H1 (cell line): Measurements from ENCODE around the gene GSAP. TPM values are rescaled to one million over a fixed set of nuclear protein-coding genes. Genes with fewer than 3 reads are reported as not detected.

Source experiments
- CHD7 ChIP-seq: fragments of 300-600 bp; sonication (generic); IDR thresholded peaks from 2 replicates; pipeline ENCODE4 v1.7.1; 2012; ENCODE audit warnings: low read length, moderate library complexity, mild to moderate bottlenecking, inconsistent platforms; ENCODE audit not compliant: insufficient replicate concordance
- CREB1 ChIP-seq: IDR thresholded peaks from 2 replicates; pipeline ENCODE4 v1.6.1; 2012; ENCODE audit warnings: inconsistent platforms
- HDAC6 ChIP-seq: IDR thresholded peaks from one replicate; pipeline ENCODE4 v1.7.1; 2012; ENCODE audit warnings: low read depth, mild to moderate bottlenecking, inconsistent platforms, low read length, moderate library complexity
- NANOG ChIP-seq: IDR thresholded peaks from 2 replicates; pipeline ENCODE4 v1.6.1; 2011; ENCODE audit warnings: low read length, low read depth, mild to moderate bottlenecking, inconsistent platforms; ENCODE audit not compliant: insufficient read depth, poor library complexity, severe bottlenecking
- RNF2 ChIP-seq: fragments of 200-900, 300-1000 bp; sonication (generic); IDR thresholded peaks from 2 replicates; pipeline ENCODE4 v1.7.1; 2016; ENCODE audit warnings: borderline replicate concordance, low read depth, mild to moderate bottlenecking, antibody characterized with exemption, low read length; ENCODE audit not compliant: poor library complexity, severe bottlenecking; ENCODE audit errors: missing control alignments
- SP2 ChIP-seq: IDR thresholded peaks from 2 replicates; pipeline ENCODE4 v1.6.1; 2012; ENCODE audit warnings: mild to moderate bottlenecking, low read length, inconsistent platforms
- polyA plus RNA-seq, 7 experiments: library from polyadenylated mRNA; depleted of rRNA in 3 of 7; stranded (reverse) in 5 of 7; unstranded in 2 of 7; fragments of >200 nt in 5 of 7; fragments of 200-250 nt in 2 of 7; gene quantifications; 1 replicate in 5 of 7; 2 replicates in 1 of 7; 4 replicates in 1 of 7; pipeline versions ENCODE4 v1.2.1 to v1.2.3, GENCODE V29; 2011 to 2013; ENCODE audit warnings: missing spikeins in 2 of 7, mixed read lengths in 2 of 7
- total RNA-seq: library from RNA; stranded (reverse); fragmentation: NEBNext Ultra II Directional; extraction: Animal tissue kit (Norgen Biotek cat#: 25700); gene quantifications from 2 replicates; pipeline ENCODE4 v1.2.1, GENCODE V29; 2021
- TF ChIP-seq, protein P1 (sequence below): IDR thresholded peaks from 2 replicates; pipeline ENCODE4 v1.6.1; 2011; ENCODE audit warnings: low read length, improper control_type of control experiment
- TF ChIP-seq, protein P2 (sequence below): IDR thresholded peaks from 2 replicates; pipeline ENCODE4 v1.6.1; 2012; ENCODE audit warnings: low read length, inconsistent platforms

Gene GSAP
- total and polyA plus RNA-seq, 2 of the 8 experiments (the other 6 are each of a cell fraction or from before 2014, with no cell fraction given): 0.93 to 2.1 TPM

DNA sequence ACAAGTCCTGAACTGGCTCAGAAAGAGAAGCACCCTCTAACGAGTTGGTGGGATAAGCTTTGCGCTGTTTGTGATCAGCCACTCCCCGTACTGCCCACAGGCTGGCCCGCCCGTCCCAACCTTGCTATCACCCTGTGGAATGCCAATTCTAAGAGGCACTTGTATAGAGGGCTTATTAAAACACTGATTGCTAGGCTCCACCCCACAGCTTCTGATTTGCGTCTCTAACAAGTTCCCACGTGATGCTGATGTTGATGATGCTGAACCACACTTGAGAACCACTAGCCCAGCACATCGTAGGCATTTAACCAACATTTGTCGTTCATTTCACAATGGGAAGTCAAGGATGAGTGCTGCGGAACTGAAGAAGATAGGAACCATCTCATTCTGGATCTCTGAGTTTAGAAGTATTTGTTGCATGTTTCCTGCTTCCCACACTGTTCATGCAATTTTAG, 12.7 kb upstream of the GSAP start (continued):
- no peak for TF ChIP-seq CHD7
- no peak for TF ChIP-seq HDAC6
- TF ChIP-seq, protein P1, sequence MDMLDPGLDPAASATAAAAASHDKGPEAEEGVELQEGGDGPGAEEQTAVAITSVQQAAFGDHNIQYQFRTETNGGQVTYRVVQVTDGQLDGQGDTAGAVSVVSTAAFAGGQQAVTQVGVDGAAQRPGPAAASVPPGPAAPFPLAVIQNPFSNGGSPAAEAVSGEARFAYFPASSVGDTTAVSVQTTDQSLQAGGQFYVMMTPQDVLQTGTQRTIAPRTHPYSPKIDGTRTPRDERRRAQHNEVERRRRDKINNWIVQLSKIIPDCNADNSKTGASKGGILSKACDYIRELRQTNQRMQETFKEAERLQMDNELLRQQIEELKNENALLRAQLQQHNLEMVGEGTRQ: no peak
- TF ChIP-seq SP2: no peak
- no peak for TF ChIP-seq RNF2
- no peak for TF ChIP-seq NANOG
- TF ChIP-seq CREB1: no peak
- TF ChIP-seq, protein P2, sequence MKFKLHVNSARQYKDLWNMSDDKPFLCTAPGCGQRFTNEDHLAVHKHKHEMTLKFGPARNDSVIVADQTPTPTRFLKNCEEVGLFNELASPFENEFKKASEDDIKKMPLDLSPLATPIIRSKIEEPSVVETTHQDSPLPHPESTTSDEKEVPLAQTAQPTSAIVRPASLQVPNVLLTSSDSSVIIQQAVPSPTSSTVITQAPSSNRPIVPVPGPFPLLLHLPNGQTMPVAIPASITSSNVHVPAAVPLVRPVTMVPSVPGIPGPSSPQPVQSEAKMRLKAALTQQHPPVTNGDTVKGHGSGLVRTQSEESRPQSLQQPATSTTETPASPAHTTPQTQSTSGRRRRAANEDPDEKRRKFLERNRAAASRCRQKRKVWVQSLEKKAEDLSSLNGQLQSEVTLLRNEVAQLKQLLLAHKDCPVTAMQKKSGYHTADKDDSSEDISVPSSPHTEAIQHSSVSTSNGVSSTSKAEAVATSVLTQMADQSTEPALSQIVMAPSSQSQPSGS: no peak
